Measurements from ENCODE around the gene ANKRD44. TPM values are rescaled to one million over a fixed set of nuclear protein-coding genes. Genes with fewer than 3 reads are reported as not detected.
A peak's percentile ranks its signal among the peaks of the same experiment; 100 is the strongest.

Gene ANKRD44
- total RNA-seq, 2 donors from 2014 or later = 57.8 to 93.4 TPM

DNA sequence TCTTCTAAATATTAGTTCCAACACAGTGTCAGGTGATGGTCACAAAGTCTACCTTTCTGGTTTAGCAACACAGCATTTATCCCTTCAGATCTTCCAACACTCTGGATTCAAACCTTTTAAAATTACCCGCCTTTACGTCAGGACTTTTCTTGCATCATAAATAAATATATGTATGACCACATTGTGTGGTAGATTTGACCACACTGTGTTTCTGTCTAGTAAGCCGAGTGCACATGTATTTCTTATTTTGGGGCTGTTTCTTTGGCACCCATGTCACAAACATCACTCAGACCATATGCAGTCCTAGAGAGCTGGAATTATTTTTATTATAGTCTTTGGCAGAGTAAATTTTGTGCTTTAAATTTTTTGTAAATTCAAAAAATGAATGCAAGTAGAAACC is 172.1 kb downstream of the ANKRD44 start:
- TF ChIP-seq, protein P1, sequence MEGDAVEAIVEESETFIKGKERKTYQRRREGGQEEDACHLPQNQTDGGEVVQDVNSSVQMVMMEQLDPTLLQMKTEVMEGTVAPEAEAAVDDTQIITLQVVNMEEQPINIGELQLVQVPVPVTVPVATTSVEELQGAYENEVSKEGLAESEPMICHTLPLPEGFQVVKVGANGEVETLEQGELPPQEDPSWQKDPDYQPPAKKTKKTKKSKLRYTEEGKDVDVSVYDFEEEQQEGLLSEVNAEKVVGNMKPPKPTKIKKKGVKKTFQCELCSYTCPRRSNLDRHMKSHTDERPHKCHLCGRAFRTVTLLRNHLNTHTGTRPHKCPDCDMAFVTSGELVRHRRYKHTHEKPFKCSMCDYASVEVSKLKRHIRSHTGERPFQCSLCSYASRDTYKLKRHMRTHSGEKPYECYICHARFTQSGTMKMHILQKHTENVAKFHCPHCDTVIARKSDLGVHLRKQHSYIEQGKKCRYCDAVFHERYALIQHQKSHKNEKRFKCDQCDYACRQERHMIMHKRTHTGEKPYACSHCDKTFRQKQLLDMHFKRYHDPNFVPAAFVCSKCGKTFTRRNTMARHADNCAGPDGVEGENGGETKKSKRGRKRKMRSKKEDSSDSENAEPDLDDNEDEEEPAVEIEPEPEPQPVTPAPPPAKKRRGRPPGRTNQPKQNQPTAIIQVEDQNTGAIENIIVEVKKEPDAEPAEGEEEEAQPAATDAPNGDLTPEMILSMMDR (IDR thresholded peaks at IDR 0.05) = no peak
- no peaks in the 10 kb centered on the region for H3K9me3 ChIP-seq

DNA sequence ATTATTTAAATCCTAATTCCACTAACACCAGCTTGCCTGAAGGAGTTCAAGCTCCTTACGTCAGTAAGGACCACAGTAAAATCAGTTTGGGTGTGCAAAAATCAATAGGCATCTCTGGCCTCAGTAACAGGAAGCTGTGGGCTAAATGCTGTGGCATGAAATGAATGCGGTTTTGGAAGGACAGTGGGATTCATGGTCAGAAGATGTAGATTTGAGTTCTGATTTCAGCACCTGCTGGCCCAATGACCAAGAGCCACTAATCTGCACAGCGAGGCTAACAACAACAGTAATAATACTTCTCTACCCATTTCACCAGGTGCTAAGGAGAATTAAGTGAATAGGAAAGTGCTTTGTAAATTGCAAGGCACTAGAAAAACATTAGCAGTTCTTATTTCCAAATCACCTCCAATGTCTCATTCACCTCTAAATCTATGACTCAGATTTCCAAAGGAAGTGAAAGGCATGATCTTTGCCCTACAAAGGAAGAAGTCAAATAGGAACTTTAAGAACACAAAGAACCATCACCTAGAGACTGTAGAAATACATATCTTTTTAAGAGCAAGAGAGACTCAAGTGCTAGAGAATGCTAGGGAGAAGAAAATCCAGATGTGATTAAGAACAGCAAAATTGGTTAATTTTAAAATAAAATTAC is 172.6 kb downstream of the ANKRD44 start:
- Histone ChIP-seq H3K4me1 (ENCODE audit: control insufficient read depth in 1 of 2, low read depth in 2 of 2) (peaks cover 10 to 28% of the 10 kb centered on the region in 2 donors), H3K9me3 (no peaks in the 10 kb centered on the region), H3K27me3 (replicated peaks; ENCODE audit: insufficient read depth) (no peaks in the 10 kb centered on the region), H3K4me3 (no peak overlapping the region), H3K27ac (no peak overlapping the region), H3K36me3 (no peaks in the 10 kb centered on the region)
- ATAC-seq (ENCODE audit: insufficient number of reproducible peaks, low FRiP score, low read depth) (no peak), DNase-seq (ENCODE audit: low spot score) (no peak)
- TF ChIP-seq, protein P1 (IDR thresholded peaks at IDR 0.05) = no peak

More for the DNA sequence above, 172.1 kb downstream of the ANKRD44 start:
- no peaks in the 10 kb centered on the region for H3K36me3 ChIP-seq
- H3K27ac ChIP-seq = no peak overlapping the region
- peaks cover 10 to 28% of the 10 kb centered on the region in 2 donors for H3K4me1 ChIP-seq (ENCODE audit: control insufficient read depth in 1 of 2, low read depth in 2 of 2)
- ATAC-seq (ENCODE audit: insufficient number of reproducible peaks, low FRiP score, low read depth) = no peak
- H3K27me3 ChIP-seq (replicated peaks; ENCODE audit: insufficient read depth) = no peaks in the 10 kb centered on the region
- H3K4me3 ChIP-seq = no peak overlapping the region
- DNase-seq (ENCODE audit: low spot score) = no peak

DNA sequence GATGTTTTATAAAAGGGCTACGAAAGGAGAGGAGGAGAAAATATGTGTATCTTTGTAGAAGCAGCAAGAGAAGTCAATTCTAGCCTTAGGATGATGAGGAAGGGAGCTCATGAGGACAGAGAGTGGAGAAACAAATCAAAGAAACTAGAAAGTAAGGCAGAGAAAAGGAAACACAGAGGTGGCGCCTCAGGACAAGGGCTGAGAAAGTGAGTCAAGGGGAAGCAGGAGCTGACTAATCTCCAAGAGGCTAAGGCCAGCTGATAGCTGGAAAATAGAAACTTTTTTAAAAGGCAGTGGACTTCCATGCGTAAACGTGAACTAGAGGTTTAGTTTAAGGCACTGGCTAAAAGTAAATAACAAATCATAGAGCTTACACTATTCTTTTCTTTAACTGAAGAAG is 173.3 kb downstream of the ANKRD44 start:
- DNase-seq (ENCODE audit: low spot score) = no peak

DNA sequence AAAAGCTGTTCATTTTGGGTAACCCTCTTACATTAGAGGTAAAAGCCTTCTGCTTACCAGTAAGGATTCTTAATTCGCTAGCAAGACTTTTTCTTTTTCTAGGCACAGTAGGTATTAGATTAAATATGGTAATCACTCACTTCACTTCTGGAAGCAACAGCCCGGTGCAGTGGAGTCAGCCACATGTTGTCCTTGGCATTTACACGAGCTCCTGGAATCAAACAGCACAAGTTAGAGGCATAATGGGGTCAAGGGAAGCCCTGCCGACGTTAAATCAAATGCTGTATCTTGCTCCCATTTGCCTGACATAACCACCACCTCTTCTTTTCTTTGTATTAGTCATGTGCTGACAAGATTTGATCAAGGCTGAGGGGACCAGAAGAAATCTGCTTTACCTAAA is 174.1 kb downstream of the ANKRD44 start:
- no peak for DNase-seq (ENCODE audit: low spot score)
- Histone ChIP-seq H3K4me1 (ENCODE audit: control insufficient read depth in 1 of 2, low read depth in 2 of 2) (peaks cover 10 to 34% of the 10 kb centered on the region in 2 donors), H3K4me3 (no peak overlapping the region), H3K36me3 (no peaks in the 10 kb centered on the region), H3K27ac (no peak overlapping the region), H3K27me3 (replicated peaks; ENCODE audit: insufficient read depth) (no peaks in the 10 kb centered on the region), H3K9me3 (no peaks in the 10 kb centered on the region)
- TF ChIP-seq, protein P1 (IDR thresholded peaks at IDR 0.05) = no peak
- ATAC-seq (ENCODE audit: insufficient number of reproducible peaks, low FRiP score, low read depth) = no peak

More for the DNA sequence above, 173.3 kb downstream of the ANKRD44 start:
- ATAC-seq (ENCODE audit: insufficient number of reproducible peaks, low FRiP score, low read depth) = no peak
- H3K27ac ChIP-seq = peak overlapping the region in 1 of 2 donors; percentile 20
- TF ChIP-seq, protein P1 (IDR thresholded peaks at IDR 0.05) = no peak
- no peaks in the 10 kb centered on the region for H3K27me3 ChIP-seq (replicated peaks; ENCODE audit: insufficient read depth)
- H3K4me1 ChIP-seq (ENCODE audit: control insufficient read depth in 1 of 2, low read depth in 2 of 2) = peaks cover 10 to 28% of the 10 kb centered on the region in 2 donors
- no peaks in the 10 kb centered on the region for H3K36me3 ChIP-seq
- no peaks in the 10 kb centered on the region for H3K9me3 ChIP-seq
- peak overlapping the region; percentile 6 for H3K4me3 ChIP-seq

DNA sequence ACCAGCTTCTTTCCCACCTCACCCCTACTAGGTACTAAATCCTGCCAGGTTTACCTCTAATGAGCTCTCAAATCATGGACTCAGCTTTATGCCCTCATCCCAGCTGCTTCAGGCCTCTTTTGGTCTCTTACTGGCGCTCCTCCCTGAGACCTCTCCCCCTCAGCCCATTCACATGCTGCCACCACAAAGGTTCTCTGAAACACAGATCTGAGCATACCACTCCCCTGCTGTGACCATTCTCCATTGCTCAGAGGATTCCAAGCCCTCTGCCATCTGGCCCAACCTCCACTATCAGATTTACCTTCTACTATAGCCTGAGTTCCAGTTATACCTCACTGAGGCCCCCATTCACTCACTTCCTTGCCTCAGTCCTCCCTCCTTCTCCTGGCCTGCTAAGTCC is 174.8 kb downstream of the ANKRD44 start:
- Histone ChIP-seq H3K4me3 (no peak overlapping the region), H3K36me3 (no peaks in the 10 kb centered on the region), H3K4me1 (ENCODE audit: control insufficient read depth in 1 of 2, low read depth in 2 of 2) (peaks cover 10 to 34% of the 10 kb centered on the region in 2 donors), H3K27ac (no peak overlapping the region), H3K9me3 (no peaks in the 10 kb centered on the region), H3K27me3 (replicated peaks; ENCODE audit: insufficient read depth) (no peaks in the 10 kb centered on the region)
- TF ChIP-seq, protein P1 (IDR thresholded peaks at IDR 0.05) = no peak
- ATAC-seq (ENCODE audit: insufficient number of reproducible peaks, low FRiP score, low read depth) = no peak
- no peak for DNase-seq (ENCODE audit: low spot score)
